HUDEP-2 (cell line): Measurements from ENCODE around the gene CHST13.
A peak's percentile ranks its signal among the peaks of the same experiment; 100 is the strongest.

Experiments used
- DNase-seq, 76 experiments: peaks; one replicate each; lab custom pipeline; 2025; ENCODE audit not compliant: unreplicated experiment in 76 of 76; lab: John Stamatoyannopoulos, UW

The CHST13 gene

GRCh38 chr3:126539558-126540250 lies 15.7 kb downstream of the CHST13 start:
- no peak for DNase-seq

- peak in 47 of 76 experiments; percentile 5 to 73 (median 32) for DNase-seq
Observed at GRCh38 chr3:126540342-126540849, 16.4 kb downstream of the CHST13 start.

GRCh38 chr3:126540951-126541627 lies 17.1 kb downstream of the CHST13 start:
- DNase-seq: peak in 14 of 76 experiments; percentile 1 to 54 (median 18)

- DNase-seq: no peak
Observed at GRCh38 chr3:126541628-126542339, 17.8 kb downstream of the CHST13 start.

GRCh38 chr3:126542340-126543241 lies 18.6 kb downstream of the CHST13 start:
- DNase-seq: no peak

- DNase-seq: no peak
Observed at GRCh38 chr3:126543457-126544061, 19.6 kb downstream of the CHST13 start.

- no peak for DNase-seq
Observed at GRCh38 chr3:126544596-126545281, 20.8 kb downstream of the CHST13 start.

- DNase-seq: no peak
Observed at GRCh38 chr3:126545544-126545943, 21.6 kb downstream of the CHST13 start.

- DNase-seq: no peak
Observed at GRCh38 chr3:126546013-126546412, 22.1 kb downstream of the CHST13 start.

- no peak for DNase-seq
Observed at GRCh38 chr3:126546549-126547239, 22.7 kb downstream of the CHST13 start.

- no peak for DNase-seq
Observed at GRCh38 chr3:126547721-126548120, 23.8 kb downstream of the CHST13 start.

- no peak for DNase-seq
Observed at GRCh38 chr3:126548556-126549466, 24.9 kb downstream of the CHST13 start.

GRCh38 chr3:126549861-126550487 lies 26.0 kb downstream of the CHST13 start:
- no peak for DNase-seq

- DNase-seq: no peak
Observed at GRCh38 chr3:126550488-126551051, 26.6 kb downstream of the CHST13 start.

GRCh38 chr3:126551121-126551838 lies 27.3 kb downstream of the CHST13 start:
- DNase-seq: no peak
